HG03521 (cell line): ENCODE measurements around the gene ARL13B.
"Not testable (repeated sequence)": the region's sequence is repeated elsewhere in the genome, so short reads cannot be mapped to it uniquely, and the experiment has no call there.

Experiments used
- ATAC-seq: cut with Tn5 transposase; IDR thresholded peaks from one replicate; pipeline ENCODE4 v1.9.1; 2021; ENCODE audit warnings: mild to moderate bottlenecking, moderate library complexity; ENCODE audit not compliant: unreplicated experiment

Gene ARL13B

GRCh38 chr3:93992207-93992606 is 12.3 kb downstream of the ARL13B start:
- ATAC-seq = no peak

GRCh38 chr3:93994056-93994455 is 14.1 kb downstream of the ARL13B start:
- no peak for ATAC-seq

GRCh38 chr3:94001191-94001590 is 21.2 kb downstream of the ARL13B start:
- no peak for ATAC-seq

GRCh38 chr3:94001827-94002495 is 22.0 kb downstream of the ARL13B start:
- no peak for ATAC-seq

- peak; percentile 87 for ATAC-seq
These were observed 24.5 kb downstream of the ARL13B start for GRCh38 chr3:94004301-94004910.

GRCh38 chr3:94008253-94008652 is 28.3 kb downstream of the ARL13B start:
- no peak for ATAC-seq

- no peak for ATAC-seq
These were observed 29.7 kb downstream of the ARL13B start for GRCh38 chr3:94009608-94010007.

- ATAC-seq = no peak
These were observed 31.3 kb downstream of the ARL13B start for GRCh38 chr3:94011233-94011711.

- no peak for ATAC-seq
These were observed 32.2 kb downstream of the ARL13B start for GRCh38 chr3:94012185-94012584.

GRCh38 chr3:94015025-94015424 is 35.1 kb downstream of the ARL13B start:
- ATAC-seq = no peak

GRCh38 chr3:94019659-94020058 is 39.7 kb downstream of the ARL13B start:
- ATAC-seq = no peak

GRCh38 chr3:94020293-94020692 is 40.3 kb downstream of the ARL13B start:
- no peak for ATAC-seq

GRCh38 chr3:94024385-94024784 is 44.4 kb downstream of the ARL13B start:
- no peak for ATAC-seq

GRCh38 chr3:94026623-94027022 is 46.7 kb downstream of the ARL13B start:
- no peak for ATAC-seq

- ATAC-seq = no peak
These were observed 48.3 kb downstream of the ARL13B start, which contains the start of gene STX19 for GRCh38 chr3:94028093-94028837. Gene STX19 (minus strand): TSS chr3:94028597. CDS start chr3:94015269, 13,328 bp downstream.

- peak; percentile 74 for ATAC-seq
These were observed 57.1 kb downstream of the ARL13B start for GRCh38 chr3:94036909-94037507.

- ATAC-seq = no peak
These were observed 63.3 kb downstream of the ARL13B start for GRCh38 chr3:94043285-94043684.

GRCh38 chr3:94044100-94044936 is 64.4 kb downstream of the ARL13B start:
- ATAC-seq = not testable (repeated sequence)

- ATAC-seq = no peak
These were observed 66.6 kb downstream of the ARL13B start for GRCh38 chr3:94046533-94046932.

GRCh38 chr3:94049267-94049666 is 69.3 kb downstream of the ARL13B start:
- no peak for ATAC-seq
